Erythroblast (primary cell): ENCODE data around the gene RPS6KA2.

Source experiments
- GATA1 ChIP-seq: IDR thresholded peaks from 2 replicates; pipeline ENCODE4 v1.6.1; 2011; ENCODE audit warnings: low read depth, mild to moderate bottlenecking, control low read depth, low read length, moderate library complexity
- POLR2A ChIP-seq: IDR thresholded peaks from 2 replicates; pipeline ENCODE4 v1.6.1; 2011; ENCODE audit warnings: mild to moderate bottlenecking, low read length

DNA sequence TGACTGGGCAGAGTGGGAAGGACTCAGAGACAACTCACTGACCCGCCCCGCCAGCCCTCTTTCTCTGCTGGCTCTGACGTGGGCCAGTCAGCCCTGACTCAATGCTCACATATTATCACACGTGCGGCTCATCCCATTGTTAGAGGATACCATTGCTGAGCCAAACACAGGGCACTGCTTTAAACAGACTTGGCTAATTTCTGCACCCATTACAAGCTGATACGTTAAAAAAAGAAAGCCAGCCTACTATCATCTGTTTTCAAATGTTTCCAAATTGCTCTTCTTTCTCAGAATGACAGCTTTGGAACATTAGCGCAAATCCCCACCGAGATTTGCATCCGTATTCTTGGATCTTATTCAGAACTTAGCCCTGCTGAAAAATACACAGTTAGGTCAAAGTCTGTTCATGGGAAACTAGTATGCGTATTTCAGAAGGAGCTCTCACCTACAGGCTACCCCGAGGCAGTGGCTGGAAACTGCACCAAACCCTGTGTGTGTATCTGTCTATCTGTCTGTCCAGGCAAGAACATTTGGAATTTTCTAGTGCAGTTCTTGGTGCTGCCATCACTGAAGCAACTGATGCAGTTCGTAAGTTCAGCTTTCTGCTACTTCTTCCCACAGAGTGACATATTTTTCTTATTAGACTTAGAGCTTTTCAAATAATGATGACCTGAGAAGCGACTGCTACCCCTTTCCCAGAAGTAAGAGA, 73.3 kb downstream of the RPS6KA2 start:
- TF ChIP-seq POLR2A (no peak), GATA1 (no peak)
